ENCODE results near the gene EML2. TPM values are rescaled to one million over a fixed set of nuclear protein-coding genes. Genes with fewer than 3 reads are reported as not detected.

The EML2 gene
- total and polyA plus RNA-seq, 2 donors from 2014 or later = 36.6 to 93.8 TPM

DNA sequence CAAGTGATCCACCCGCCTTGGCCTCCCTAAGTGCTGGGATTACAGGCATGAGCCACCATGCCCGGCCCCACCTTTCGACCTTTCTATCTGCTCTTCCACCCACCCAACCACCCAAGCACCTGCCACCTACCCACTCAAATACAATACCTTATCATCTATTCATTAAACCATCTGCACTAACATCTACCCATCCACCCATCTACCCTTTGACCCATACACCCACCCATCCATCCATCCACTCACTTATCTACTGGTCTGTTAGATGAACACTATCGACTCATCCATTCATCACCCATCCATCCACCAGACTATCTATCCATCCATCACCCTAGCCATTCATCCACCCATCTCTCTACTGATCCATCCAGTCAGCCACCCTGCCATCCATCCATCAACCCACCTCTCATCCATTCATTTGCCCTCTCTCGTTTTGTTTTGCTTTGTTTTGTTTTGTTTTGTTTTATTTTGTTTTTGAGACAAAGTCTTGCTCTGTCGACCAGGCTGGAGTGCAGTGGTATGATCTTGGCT lies 17.2 kb downstream of the EML2 start:
- no peaks in the 10 kb centered on the region for H3K4me1 ChIP-seq (ENCODE audit: control insufficient read depth in 2 of 3, insufficient read depth in 2 of 3, low read depth in 1 of 3, low read length in 3 of 3)
- no peaks in the 10 kb centered on the region for H3K9me3 ChIP-seq (ENCODE audit: control insufficient read depth in 2 of 3, insufficient read depth in 1 of 3, low read length in 3 of 3)
- no peaks in the 10 kb centered on the region for H3K27me3 ChIP-seq (ENCODE audit: control insufficient read depth, insufficient read depth, low read length)
- intact Hi-C loops (cut with DNase I) = no loop called here
- no peak overlapping the region for H3K9ac ChIP-seq (ENCODE audit: low read length in 3 of 3)
- H3K4me3 ChIP-seq (ENCODE audit: low read length in 3 of 3) = no peak overlapping the region
- no peak for TF ChIP-seq CTCF (IDR thresholded peaks at IDR 0.05; ENCODE audit: borderline replicate concordance, extremely low read depth, insufficient read depth)
- DNase-seq = no peak
- H3K27ac ChIP-seq (ENCODE audit: low read depth in 2 of 2, low read length in 2 of 2) = no peak overlapping the region
- FAIRE-seq = no peak
- H3K36me3 ChIP-seq (ENCODE audit: control insufficient read depth in 2 of 3, insufficient read depth in 3 of 3, low read length in 3 of 3) = peaks cover 0 to 7% (median 7%) of the 10 kb centered on the region in 3 donors

DNA sequence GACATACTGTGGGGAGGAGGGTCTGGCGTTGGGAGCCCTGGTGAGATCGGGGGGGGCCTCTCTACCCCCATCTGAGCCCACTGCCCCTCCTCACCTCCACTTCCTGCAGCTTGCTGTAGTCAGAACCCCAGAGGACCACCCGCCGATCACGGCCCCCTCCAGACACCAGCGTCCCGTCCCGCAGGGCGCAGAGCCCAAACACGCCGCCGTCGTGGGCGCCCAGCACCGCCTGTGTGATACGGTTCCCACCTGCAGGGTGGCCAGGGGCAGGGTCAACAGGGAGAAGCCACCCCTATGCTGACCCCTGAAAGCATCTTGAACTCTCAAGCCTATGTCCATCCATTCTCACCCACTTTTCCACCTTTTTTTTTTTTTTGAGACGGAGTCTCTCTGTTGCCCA lies 17.8 kb downstream of the EML2 start:
- no peak for FAIRE-seq
- Histone ChIP-seq H3K27ac (ENCODE audit: low read depth in 2 of 2, low read length in 2 of 2) (no peak overlapping the region), H3K4me1 (ENCODE audit: control insufficient read depth in 2 of 3, insufficient read depth in 2 of 3, low read depth in 1 of 3, low read length in 3 of 3) (no peaks in the 10 kb centered on the region), H3K9me3 (ENCODE audit: control insufficient read depth in 2 of 3, insufficient read depth in 1 of 3, low read length in 3 of 3) (no peaks in the 10 kb centered on the region), H3K9ac (ENCODE audit: low read length in 3 of 3) (no peak overlapping the region), H3K4me3 (ENCODE audit: low read length in 3 of 3) (no peak overlapping the region), H3K27me3 (ENCODE audit: control insufficient read depth, insufficient read depth, low read length) (no peaks in the 10 kb centered on the region), H3K36me3 (ENCODE audit: control insufficient read depth in 2 of 3, insufficient read depth in 3 of 3, low read length in 3 of 3) (peaks cover 0 to 7% (median 7%) of the 10 kb centered on the region in 3 donors)
- DNase-seq = no peak
- no peak for TF ChIP-seq CTCF (IDR thresholded peaks at IDR 0.05; ENCODE audit: borderline replicate concordance, extremely low read depth, insufficient read depth)
- intact Hi-C loops (cut with DNase I) = no loop called here

DNA sequence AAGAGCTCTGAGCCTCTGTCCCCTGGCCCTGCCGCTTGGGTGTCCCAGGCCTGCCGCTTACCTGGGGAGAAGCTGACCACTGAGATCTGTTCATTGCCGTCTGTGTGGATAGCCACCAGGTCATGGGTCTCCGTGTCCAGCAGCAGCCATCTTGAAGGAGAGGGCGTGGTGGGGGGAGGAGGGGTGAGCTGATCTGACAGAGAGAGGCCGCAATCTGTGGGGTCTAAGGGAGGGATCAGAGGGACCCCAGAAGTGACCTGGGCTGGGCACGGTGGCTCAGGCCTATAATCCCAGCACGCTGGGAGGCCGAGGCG lies 22.5 kb downstream of the EML2 start:
- no peak for TF ChIP-seq CTCF (IDR thresholded peaks at IDR 0.05; ENCODE audit: borderline replicate concordance, extremely low read depth, insufficient read depth)
- no peak overlapping the region for H3K27ac ChIP-seq (ENCODE audit: low read depth in 2 of 2, low read length in 2 of 2)
- no peak overlapping the region for H3K4me3 ChIP-seq (ENCODE audit: low read length in 3 of 3)
- FAIRE-seq (no peak), DNase-seq (no peak)
- H3K9me3 ChIP-seq (ENCODE audit: control insufficient read depth in 2 of 3, insufficient read depth in 1 of 3, low read length in 3 of 3) = no peaks in the 10 kb centered on the region
- H3K27me3 ChIP-seq (ENCODE audit: control insufficient read depth, insufficient read depth, low read length) = no peaks in the 10 kb centered on the region
- peaks cover 0 to 7% (median 5%) of the 10 kb centered on the region in 3 donors for H3K36me3 ChIP-seq (ENCODE audit: control insufficient read depth in 2 of 3, insufficient read depth in 3 of 3, low read length in 3 of 3)
- no peaks in the 10 kb centered on the region for H3K4me1 ChIP-seq (ENCODE audit: control insufficient read depth in 2 of 3, insufficient read depth in 2 of 3, low read depth in 1 of 3, low read length in 3 of 3)
- H3K9ac ChIP-seq (ENCODE audit: low read length in 3 of 3) = no peak overlapping the region
- intact Hi-C loops (cut with DNase I) = no loop called here
